Body of pancreas (tissue), 4 donors: ENCODE results near the gene BDKRB1.
A peak's percentile ranks its signal among the peaks of the same experiment; 100 is the strongest.

Source experiments
- CTCF ChIP-seq, 7 experiments: fragments of 450-650 bp in 4 of 7; fragments of 200-600 bp in 3 of 7; sonication (generic) in 3 of 7; IDR thresholded peaks; one replicate each; pipeline ENCODE4 v1.5.1; 2016 to 2019; ENCODE audit warnings: antibody characterized with exemption in 7 of 7
- POLR2A ChIP-seq, 3 donors: fragments of 450-650 bp; IDR thresholded peaks; one replicate each; pipeline ENCODE4 v1.6.1; 2016; ENCODE audit warnings: antibody characterized with exemption in 3 of 3, mild to moderate bottlenecking in 2 of 3

DNA sequence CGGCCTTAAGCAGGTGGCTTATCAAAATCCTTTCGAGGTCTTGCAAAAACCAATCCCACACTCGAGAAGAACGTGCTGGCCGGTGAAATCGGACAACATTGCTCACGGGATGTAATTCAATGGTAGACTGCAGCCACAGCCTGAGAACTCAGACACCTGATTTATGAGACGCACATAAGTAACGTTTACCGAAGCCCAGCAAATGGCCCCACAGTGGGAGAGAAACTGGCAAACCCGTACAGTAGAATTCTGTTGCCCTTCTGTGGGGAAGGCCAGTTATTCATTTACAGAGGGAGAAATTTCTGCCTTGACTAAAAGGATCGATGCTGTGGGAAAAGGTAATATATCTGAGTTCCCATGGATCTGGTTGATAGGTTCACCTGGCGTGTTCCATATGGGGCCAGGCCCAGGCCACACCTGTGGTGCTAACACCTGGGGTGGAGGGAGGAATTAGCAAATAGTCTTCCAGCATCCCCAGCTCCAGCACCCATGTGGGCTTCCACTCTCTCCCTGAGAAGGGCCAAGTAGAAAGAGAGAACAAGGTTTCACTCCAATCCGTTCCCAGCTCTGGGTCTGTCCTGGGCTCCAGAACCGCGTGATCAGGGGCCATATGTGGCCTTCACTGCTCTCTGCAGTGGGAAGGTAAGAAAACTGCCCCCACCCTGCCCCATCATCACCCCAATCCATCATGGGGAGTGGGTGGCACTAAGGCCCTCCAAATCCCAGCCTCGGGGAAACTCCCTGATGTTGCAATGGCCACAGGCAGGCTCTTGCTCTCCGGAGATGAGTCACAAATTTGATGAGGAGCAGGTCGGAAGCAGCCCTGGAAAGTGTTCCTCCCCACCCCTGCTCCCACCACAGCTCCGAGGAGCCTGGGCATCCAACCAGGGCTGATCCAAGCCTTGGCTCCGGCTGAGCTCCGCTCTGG, 12.7 kb downstream of the BDKRB1 start:
- TF ChIP-seq CTCF (IDR thresholded peaks at IDR 0.05) = no peak
- TF ChIP-seq POLR2A (IDR thresholded peaks at IDR 0.05) = peak in 2 of 3 donors; percentile 63 to 67
